Measurements from ENCODE around the gene DTX3L.

Gene DTX3L

DNA sequence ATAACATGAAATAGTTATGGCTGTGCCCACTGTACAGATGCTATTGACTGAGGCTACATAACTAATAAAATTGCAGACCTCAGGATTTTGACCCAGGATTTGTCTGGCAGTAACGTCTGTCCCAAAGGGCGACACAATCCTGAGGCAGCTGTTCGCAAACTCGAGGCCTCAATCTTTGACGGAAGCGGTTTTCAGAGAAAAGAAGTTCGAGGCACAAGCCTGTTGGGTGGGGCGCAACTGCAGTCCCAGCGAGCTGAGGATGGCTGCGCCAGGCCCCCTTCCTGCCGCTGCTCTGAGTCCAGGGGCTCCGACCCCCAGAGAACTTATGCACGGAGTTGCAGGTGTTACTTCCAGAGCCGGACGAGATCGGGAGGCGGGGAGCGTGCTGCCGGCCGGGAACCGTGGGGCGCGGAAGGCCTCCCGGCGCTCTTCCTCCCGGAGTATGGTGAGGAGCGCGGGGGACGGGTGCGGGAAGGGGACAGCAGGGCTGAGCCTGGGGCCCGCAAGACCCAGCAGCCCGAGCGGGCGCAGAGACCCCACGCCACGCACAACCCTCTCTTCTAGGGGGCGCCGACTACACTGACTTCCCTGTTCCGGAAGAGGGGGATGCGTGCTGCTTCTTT lies 13.4 kb downstream of the DTX3L start, which contains the start of gene PARP15:
Gene PARP15, plus strand, starts transcription at position 242 of the 623 bp plus-strand sequence. Its CDS starts 18 bp downstream, at position 260.
- Histone ChIP-seq H3K36me3 (no peaks in the 10 kb centered on the region), H3K27me3 (ENCODE audit: insufficient read depth, low read depth, severe bottlenecking) (no peaks in the 10 kb centered on the region), H3K27ac (no peak within 1 kb of the TSS), H3K4me3 (ENCODE audit: low read depth, low read length) (no peak within 1 kb of the TSS), H3K9me3 (ENCODE audit: severe bottlenecking) (peaks cover 3% of the 10 kb centered on the region)
- no peak for TF ChIP-seq CTCF (IDR thresholded peaks at IDR 0.05; ENCODE audit: low read depth, low read length)
- DNase-seq: no peak

- DNase-seq: no peak
- peaks cover 7% of the 10 kb centered on the region for H3K9me3 ChIP-seq (ENCODE audit: severe bottlenecking)
- H3K27ac ChIP-seq: no peak overlapping the region
- no peak overlapping the region for H3K4me3 ChIP-seq (ENCODE audit: low read depth, low read length)
- TF ChIP-seq CTCF (IDR thresholded peaks at IDR 0.05; ENCODE audit: low read depth, low read length): no peak
- H3K36me3 ChIP-seq: no peaks in the 10 kb centered on the region
- H3K27me3 ChIP-seq (ENCODE audit: insufficient read depth, low read depth, severe bottlenecking): no peaks in the 10 kb centered on the region
Observed at GRCh38 chr3:122578069-122578740, 14.1 kb downstream of the DTX3L start.

GRCh38 chr3:122580470-122580869 lies 16.3 kb downstream of the DTX3L start:
- Histone ChIP-seq H3K36me3 (no peaks in the 10 kb centered on the region), H3K4me3 (ENCODE audit: low read depth, low read length) (no peak overlapping the region), H3K27ac (no peak overlapping the region), H3K27me3 (ENCODE audit: insufficient read depth, low read depth, severe bottlenecking) (no peaks in the 10 kb centered on the region), H3K9me3 (ENCODE audit: severe bottlenecking) (peaks cover 9% of the 10 kb centered on the region)
- TF ChIP-seq CTCF (IDR thresholded peaks at IDR 0.05; ENCODE audit: low read depth, low read length): no peak
- no peak for DNase-seq

- no peak overlapping the region for H3K27ac ChIP-seq
- no peak overlapping the region for H3K4me3 ChIP-seq (ENCODE audit: low read depth, low read length)
- H3K9me3 ChIP-seq (ENCODE audit: severe bottlenecking): peaks cover 9% of the 10 kb centered on the region
- H3K27me3 ChIP-seq (ENCODE audit: insufficient read depth, low read depth, severe bottlenecking): no peaks in the 10 kb centered on the region
- DNase-seq: no peak
- no peak for TF ChIP-seq CTCF (IDR thresholded peaks at IDR 0.05; ENCODE audit: low read depth, low read length)
- no peaks in the 10 kb centered on the region for H3K36me3 ChIP-seq
Observed at GRCh38 chr3:122581622-122582021, 17.5 kb downstream of the DTX3L start.

- Histone ChIP-seq H3K27ac (no peak overlapping the region), H3K9me3 (ENCODE audit: severe bottlenecking) (peaks cover 9% of the 10 kb centered on the region), H3K36me3 (no peaks in the 10 kb centered on the region), H3K27me3 (ENCODE audit: insufficient read depth, low read depth, severe bottlenecking) (no peaks in the 10 kb centered on the region), H3K4me3 (ENCODE audit: low read depth, low read length) (no peak overlapping the region)
- no peak for TF ChIP-seq CTCF (IDR thresholded peaks at IDR 0.05; ENCODE audit: low read depth, low read length)
- DNase-seq: no peak
Observed at GRCh38 chr3:122582390-122582789, 18.3 kb downstream of the DTX3L start.

Data from WERI-Rb-1 (cell line).